Measurements from ENCODE around the gene RDH5.

The RDH5 gene

GRCh38 chr12:55712700-55713415 is 7.3 kb upstream of the RDH5 start:
- no peak for DNase-seq (ENCODE audit: low read depth)

DNA sequence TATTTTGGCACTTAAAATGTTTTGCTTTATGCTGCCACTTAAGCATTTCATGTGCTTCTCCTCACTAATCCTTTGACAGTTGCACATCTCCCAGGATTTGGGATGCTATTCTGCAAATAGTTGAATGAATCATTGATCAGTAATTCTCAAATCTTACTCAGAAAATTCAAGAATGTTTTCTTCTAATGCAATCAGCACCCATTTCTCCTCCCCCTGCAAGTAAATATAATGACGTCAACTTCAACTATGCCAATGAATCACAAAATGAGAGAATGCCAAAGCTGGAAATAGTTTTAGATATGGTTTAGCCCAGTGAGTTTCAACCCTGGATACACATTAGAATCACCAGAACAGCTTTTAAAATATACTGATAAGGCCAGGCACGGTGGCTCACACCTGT is 6.5 kb upstream of the RDH5 start:
- DNase-seq (ENCODE audit: low read depth) = no peak

- DNase-seq (ENCODE audit: low read depth) = no peak
These were observed 4.9 kb upstream of the RDH5 start for GRCh38 chr12:55715169-55715764.

DNA sequence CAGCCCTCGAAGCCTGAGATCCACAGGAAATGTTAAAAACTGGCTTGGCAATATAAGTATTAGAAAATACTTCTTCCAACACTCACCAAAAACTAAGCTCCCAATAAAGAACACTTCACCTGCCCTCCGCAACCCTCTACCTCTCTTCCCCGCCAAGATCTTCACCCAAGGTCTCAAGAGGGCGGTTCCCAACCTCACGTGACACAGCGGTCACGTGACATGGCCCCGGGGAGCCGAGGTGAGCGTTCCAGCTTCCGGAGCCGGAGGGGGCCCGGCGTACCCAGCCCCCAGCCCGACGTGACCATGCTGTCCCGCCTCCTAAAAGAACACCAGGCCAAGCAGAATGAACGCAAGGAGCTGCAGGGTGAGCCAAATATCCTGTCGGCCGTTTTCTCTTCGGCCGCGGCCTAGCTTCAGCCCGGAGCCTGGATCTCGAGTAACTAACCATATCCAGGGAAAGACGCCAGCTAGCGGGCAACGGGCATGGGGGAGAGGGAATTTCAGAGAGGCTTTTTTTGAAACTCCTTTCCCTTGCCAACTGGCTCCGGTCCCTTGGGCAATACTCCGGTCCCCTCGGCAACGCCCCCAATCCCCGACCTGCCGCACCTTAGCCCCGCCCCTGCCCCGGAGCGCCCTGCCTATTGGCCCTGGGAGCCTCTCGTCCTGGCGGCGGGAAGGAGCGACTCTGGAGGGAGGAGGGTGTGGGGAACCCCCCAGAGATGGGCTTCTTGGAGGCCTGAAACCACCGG is 4.2 kb upstream of the RDH5 start, which contains the start of gene BLOC1S1:
BLOC1S1 (plus strand) TSS at position 214 of the 749 bp plus-strand sequence; CDS start at position 220, 6 bp downstream.
- DNase-seq (ENCODE audit: low read depth) = peak; percentile 91

DNA sequence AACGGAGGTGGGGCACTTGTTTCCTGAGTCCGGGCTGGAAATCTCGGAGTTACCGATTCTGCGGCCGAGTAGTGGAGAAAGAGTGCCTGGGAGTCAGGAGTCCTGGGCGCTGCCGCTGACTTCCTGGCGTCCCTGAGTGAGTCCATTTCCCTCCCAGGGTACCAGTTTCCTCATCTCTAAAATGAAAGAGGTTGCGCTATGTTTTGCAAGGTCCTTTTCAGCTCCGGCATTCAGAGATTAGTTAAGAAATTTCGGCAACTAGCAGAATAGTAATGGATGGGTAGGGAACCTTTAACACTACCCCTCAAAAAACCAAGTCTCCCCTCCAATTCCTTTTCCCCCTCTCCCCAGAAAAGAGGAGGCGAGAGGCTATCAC is 3.6 kb upstream of the RDH5 start:
- DNase-seq (ENCODE audit: low read depth) = no peak

DNA sequence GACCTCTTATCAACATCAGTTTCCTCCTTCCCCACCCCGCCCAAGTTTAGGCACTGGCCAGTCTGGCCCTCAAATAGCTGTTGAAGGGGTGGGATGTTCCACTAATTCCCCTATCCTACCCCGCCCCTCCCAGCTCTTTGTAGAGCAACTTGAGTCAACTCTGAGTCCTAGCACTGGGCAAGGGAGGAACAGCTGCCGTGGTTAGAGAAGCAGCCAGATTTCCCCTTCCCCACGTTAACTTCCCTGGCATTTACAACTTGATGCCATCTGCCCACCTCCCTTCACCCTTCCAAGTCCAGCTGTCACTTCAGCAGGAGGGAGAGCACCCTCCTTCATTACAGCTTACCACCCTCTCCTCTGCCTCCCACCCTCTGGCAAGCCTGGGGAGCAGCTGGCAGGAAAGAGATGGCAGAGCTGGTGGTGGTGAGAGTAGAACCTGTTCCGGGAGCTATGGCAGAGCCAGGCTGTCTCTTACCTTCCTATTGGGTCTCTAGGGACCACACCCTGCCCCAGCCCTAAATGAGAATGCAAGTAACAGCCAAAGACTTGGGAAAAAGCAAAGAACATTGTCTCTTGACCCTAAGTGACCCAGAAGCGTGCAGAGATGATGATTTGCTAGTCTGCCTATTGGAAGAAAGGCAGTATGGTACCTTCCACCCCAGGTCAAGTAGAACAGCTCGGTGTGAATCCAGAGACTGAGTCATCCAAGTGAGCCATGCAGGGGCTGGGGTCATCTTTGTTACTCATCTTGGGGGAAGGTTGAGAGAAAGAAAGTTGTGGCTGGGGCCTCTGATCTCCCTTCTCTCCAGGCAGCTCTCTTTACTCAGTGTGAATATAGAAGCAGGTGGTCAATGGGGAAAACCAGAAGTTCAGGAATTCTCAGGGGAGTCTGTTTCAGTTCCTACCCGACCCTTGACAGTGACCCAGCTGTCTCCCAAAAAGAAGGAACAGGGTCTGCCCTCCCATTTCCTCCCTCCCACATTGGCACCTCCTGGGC is 2.9 kb upstream of the RDH5 start:
- no peak for DNase-seq (ENCODE audit: low read depth)

- DNase-seq (ENCODE audit: low read depth) = no peak
These were observed 2.2 kb upstream of the RDH5 start for GRCh38 chr12:55718015-55718414.

- no peak for DNase-seq (ENCODE audit: low read depth)
These were observed 1.4 kb upstream of the RDH5 start for GRCh38 chr12:55718624-55719275.

- no peak for DNase-seq (ENCODE audit: low read depth)
These were observed 822 bp upstream of the RDH5 start for GRCh38 chr12:55719371-55719770.

DNA sequence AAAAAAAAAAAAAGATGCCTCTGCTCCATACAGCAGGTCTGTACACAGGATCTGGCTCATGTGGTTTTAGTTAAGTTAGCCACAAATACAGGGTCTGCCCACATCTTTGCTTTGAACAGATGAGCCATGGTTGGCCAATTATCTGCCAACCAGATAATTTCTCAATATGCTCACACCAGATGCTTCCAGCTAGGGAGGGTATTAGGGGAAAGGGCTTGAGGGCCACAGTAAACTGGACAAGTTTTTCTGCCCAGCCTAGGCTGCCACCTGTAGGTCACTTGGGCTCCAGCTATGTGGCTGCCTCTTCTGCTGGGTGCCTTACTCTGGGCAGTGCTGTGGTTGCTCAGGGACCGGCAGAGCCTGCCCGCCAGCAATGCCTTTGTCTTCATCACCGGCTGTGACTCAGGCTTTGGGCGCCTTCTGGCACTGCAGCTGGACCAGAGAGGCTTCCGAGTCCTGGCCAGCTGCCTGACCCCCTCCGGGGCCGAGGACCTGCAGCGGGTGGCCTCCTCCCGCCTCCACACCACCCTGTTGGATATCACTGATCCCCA is 776 bp downstream of the RDH5 start:
- DNase-seq (ENCODE audit: low read depth) = peak; percentile 87

- DNase-seq (ENCODE audit: low read depth) = no peak
These were observed 1.5 kb downstream of the RDH5 start for GRCh38 chr12:55721601-55722213.

DNA sequence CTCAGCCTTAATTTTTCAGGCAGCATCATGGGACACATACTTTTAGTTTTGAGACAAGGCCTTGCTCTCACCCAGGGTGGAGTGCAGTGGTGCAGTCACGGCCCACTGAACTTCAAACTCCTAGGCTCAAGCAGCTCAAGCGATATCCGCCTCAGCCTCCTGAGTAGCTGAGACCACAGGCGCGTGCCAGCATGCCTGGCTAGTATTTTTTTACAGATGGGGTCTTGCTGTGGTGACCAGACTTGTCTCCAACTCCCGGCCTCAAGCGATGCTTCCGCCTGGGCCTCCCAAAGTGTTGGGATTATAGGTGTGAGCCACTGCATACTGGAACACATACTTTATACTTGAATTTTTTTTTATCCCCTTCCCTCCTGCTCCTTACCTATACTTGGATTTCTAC is 2.8 kb downstream of the RDH5 start:
- DNase-seq (ENCODE audit: low read depth) = no peak

- DNase-seq (ENCODE audit: low read depth) = no peak
These were observed 3.5 kb downstream of the RDH5 start for GRCh38 chr12:55723516-55724225.

DNA sequence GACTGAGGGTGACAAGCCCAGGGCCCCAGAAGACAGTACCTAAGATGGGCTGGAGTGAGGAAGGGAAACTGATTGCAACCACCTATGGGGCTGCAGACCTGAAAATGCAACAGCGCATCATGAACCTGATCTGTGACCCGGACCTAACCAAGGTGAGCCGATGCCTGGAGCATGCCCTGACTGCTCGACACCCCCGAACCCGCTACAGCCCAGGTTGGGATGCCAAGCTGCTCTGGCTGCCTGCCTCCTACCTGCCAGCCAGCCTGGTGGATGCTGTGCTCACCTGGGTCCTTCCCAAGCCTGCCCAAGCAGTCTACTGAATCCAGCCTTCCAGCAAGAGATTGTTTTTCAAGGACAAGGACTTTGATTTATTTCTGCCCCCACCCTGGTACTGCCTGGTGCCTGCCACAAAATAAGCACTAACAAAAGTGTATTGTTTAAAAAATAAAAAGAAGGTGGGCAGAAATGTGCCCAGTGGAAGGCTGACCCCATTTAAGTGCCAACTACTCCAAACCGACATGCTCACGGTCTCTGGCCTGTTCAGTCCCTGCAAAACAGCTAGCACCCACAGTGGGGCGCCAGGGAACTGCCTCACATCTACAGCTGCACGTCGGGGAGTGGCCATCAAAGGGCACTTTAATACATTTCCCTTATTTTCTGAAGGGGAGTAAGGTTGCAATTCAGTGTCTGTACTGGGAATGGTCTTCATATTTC is 4.2 kb downstream of the RDH5 start:
- DNase-seq (ENCODE audit: low read depth) = no peak

DNA sequence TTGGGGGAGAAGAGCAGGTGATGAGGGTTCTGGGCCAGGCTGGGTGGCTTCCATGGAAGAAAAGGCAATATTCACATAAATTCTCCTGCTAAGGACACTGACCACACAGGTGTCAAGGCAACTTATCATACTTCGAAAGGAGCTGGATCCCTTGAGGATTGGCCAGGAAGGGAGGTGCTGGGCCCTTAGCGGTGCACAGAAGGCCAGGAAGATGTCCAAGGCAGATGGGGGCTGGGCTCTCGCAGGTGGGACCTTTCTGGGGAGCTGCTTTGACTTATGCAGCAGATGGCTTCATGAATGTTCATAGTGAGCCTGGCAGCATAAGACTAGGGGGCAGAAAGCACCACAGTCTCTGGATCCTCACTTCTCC is 4.7 kb downstream of the RDH5 start:
- no peak for DNase-seq (ENCODE audit: low read depth)

DNA sequence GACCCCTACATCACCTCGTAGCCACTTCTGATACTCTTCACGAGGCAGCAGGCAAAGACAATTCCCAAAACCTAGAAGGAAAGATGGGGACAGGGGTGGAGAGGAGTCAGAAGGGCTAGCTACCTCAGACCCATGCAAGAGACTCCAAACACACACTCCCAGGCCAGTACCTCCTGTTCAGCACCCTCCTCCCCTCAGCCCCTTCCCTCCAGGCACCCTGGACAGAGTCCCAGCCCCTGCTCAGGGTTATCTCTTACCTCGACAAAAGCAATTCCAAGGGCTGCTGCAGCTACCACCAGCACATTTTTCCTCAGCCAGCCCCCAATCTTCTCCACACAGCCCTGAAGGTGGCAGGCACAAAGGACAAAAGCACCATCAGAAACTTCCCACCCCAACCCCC is 5.4 kb downstream of the RDH5 start:
- no peak for DNase-seq (ENCODE audit: low read depth)

DNA sequence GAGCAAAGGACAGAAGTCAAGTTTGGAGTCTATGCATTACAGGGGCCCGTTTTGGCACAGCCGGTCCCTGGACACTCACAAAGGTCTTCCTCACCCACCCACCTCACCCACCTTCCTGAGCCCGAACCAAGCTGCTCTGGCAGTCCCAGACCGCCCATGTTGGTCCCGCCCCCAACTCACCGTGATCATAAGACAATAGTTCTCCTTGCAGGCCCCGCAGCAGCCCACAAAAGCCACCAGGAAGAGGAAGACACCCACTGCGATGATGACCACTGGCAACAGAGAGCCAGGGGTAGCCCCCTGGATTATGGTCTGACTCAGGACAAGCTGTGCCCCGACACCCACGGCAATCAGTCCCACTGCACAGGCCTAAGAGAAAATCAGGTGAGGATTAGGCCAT is 6.8 kb downstream of the RDH5 start:
- no peak for DNase-seq (ENCODE audit: low read depth)

DNA sequence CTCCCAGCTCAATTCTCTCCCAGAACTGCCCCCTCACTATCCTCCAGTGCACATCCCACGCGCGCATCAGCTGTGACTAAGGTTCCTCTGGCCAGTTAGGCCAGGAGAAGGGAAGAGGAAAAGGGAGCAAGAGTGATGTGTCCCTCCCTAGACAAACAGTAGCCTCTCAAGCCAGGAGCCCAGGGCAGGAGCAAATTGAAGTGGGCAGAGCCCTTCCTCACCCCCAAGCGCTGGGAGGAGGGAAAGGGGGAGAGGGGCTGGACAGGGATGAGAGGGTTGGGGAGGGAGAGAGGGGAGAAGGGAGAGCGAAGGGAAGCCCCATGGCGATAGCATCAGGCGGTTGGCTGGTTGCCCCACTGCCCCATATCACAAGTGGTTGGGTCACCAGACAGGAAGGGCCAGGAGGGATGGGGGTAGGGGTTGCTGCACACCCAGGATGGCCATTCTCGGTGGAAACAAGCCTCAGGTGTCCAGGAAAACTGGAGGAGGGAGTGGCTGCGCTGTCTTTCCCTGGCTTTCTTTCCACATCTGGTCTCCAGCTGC is 7.5 kb downstream of the RDH5 start:
- no peak for DNase-seq (ENCODE audit: low read depth)
